HepG2 (cell line): ENCODE measurements around the gene TJP1. TPM values are rescaled to one million over a fixed set of nuclear protein-coding genes. Genes with fewer than 3 reads are reported as not detected.

ENCODE experiments used
- ATAC-seq: fragments of 200-7000 bp; cut with Tn5 transposase; 3 replicates; pipeline ENCODE4 v1.9.1; 2020; ENCODE audit warnings: mild to moderate bottlenecking, moderate library complexity
- BruUV-seq: library from RNA; stranded (reverse); fragments of 400-500 nt; replicated peaks from 2 replicates; lab custom pipeline; 2021; lab: Mats Ljungman, UMichigan
- CTCF ChIA-PET: fragments of 300-600 bp; formaldehyde crosslinking; extraction: SDS; loops from one replicate; lab custom pipeline; 2021; ENCODE audit warnings: low total read pairs, inconsistent platforms, low intra/inter-chr PET ratio; lab: Yijun Ruan, JAX
- POLR2A ChIA-PET: fragments of 350-600 bp; sonication (Branson Sonifier 250); formaldehyde crosslinking; loops from one replicate; lab custom pipeline; 2020; ENCODE audit warnings: antibody characterized with exemption, inconsistent platforms; lab: Yijun Ruan, JAX
- DNase-seq: peaks from one replicate; pipeline ENCODE4 v3.0.0-alpha.2; 2015; ENCODE audit warnings: low spot score
- FAIRE-seq: peaks from 3 replicates; lab custom pipeline; 2011; peaks lifted over from hg19 to GRCh38; lab: Jason Lieb, UNC
- H2AFZ ChIP-seq: one replicate; pipeline ENCODE4 v1.6.1; 2011; ENCODE audit warnings: low read length, inconsistent platforms
- H3K27ac ChIP-seq: fragments of 300-600 bp; 3 replicates; pipeline ENCODE4 v1.8.0; 2011; ENCODE audit warnings: mixed run types, mild to moderate bottlenecking, mixed read lengths, low read length, inconsistent platforms; ENCODE audit not compliant: insufficient read depth; ENCODE audit errors: extremely low read length
- H3K27me3 ChIP-seq, 2 experiments: fragments of 200-600 bp in 1 of 2; 2 replicates in 1 of 2; 3 replicates in 1 of 2; pipeline versions ENCODE4 v1.6.0 to v1.8.0; 2011; ENCODE audit warnings: low read length in 2 of 2, mild to moderate bottlenecking in 2 of 2, moderate library complexity in 2 of 2, inconsistent platforms in 1 of 2; ENCODE audit not compliant: insufficient read depth in 2 of 2, control insufficient read depth in 1 of 2
- H3K36me3 ChIP-seq, 2 experiments: fragments of 200-600 bp in 1 of 2; replicated peaks in 1 of 2; 2 replicates in 1 of 2; 3 replicates in 1 of 2; pipeline versions ENCODE4 v1.5.1 to v1.8.0; 2011; ENCODE audit warnings: low read length in 2 of 2, inconsistent platforms in 1 of 2; ENCODE audit not compliant: insufficient read depth in 2 of 2, control insufficient read depth in 1 of 2
- H3K4me1 ChIP-seq: 2 replicates; pipeline ENCODE4 v1.5.1; 2012; ENCODE audit warnings: low read length, inconsistent platforms; ENCODE audit not compliant: insufficient read depth
- H3K4me2 ChIP-seq: 2 replicates; pipeline ENCODE4 v1.6.0; 2011; ENCODE audit warnings: low read depth, low read length, inconsistent platforms
- H3K4me3 ChIP-seq, 3 experiments: fragments of 200-600 bp in 1 of 3; sonication (generic), shearing (Covaris generic) in 1 of 3; replicated peaks in 1 of 3; 2 replicates each; pipeline ENCODE4 v1.5.1; 2011 to 2016; ENCODE audit warnings: low read length in 3 of 3, inconsistent platforms in 2 of 3, low read depth in 2 of 3, mild to moderate bottlenecking in 2 of 3, control low read depth in 1 of 3, mixed read lengths in 1 of 3; ENCODE audit not compliant: insufficient read depth in 1 of 3
- H3K79me2 ChIP-seq: one replicate; pipeline ENCODE4 v1.6.1; 2011; ENCODE audit warnings: low read length, inconsistent platforms; ENCODE audit not compliant: insufficient read depth
- H3K9ac ChIP-seq: 2 replicates; pipeline ENCODE4 v1.6.0; 2011; ENCODE audit warnings: mild to moderate bottlenecking, low read depth, low read length, inconsistent platforms; ENCODE audit not compliant: insufficient read depth
- H3K9me3 ChIP-seq: 2 replicates; pipeline ENCODE4 v1.5.1; 2012; ENCODE audit warnings: mild to moderate bottlenecking, low read length
- H4K20me1 ChIP-seq: 2 replicates; pipeline ENCODE4 v1.6.0; 2011; ENCODE audit warnings: inconsistent platforms, mild to moderate bottlenecking, low read length, moderate library complexity; ENCODE audit not compliant: insufficient read depth
- AGO1 ChIP-seq: fragments of 200-400 bp; formaldehyde crosslinking; IDR thresholded peaks from 2 replicates; pipeline ENCODE4 v1.6.1; 2017; ENCODE audit warnings: mild to moderate bottlenecking, low read depth, low read length, moderate library complexity; ENCODE audit not compliant: poor library complexity, severe bottlenecking
- ATF4 ChIP-seq, 2 experiments: fragments of 450-650 bp in 1 of 2; sonication (generic) in 1 of 2; formaldehyde crosslinking; IDR thresholded peaks; 2 replicates each; pipeline versions ENCODE4 v1.5.0 to v1.8.0; 2020 to 2022; ENCODE audit warnings: mild to moderate bottlenecking in 1 of 2, missing genetic modification reagents in 1 of 2
- DMAP1 ChIP-seq: IDR thresholded peaks from 2 replicates; pipeline ENCODE4 v1.6.1; 2016
- GTF3A ChIP-seq: sonication (generic); formaldehyde crosslinking; conservative IDR thresholded peaks from 2 replicates; pipeline ENCODE4 v1.4.0; 2020; ENCODE audit warnings: mild to moderate bottlenecking, missing genetic modification reagents
- HNRNPH1 ChIP-seq: fragments of 200-400 bp; formaldehyde crosslinking; optimal IDR thresholded peaks from 2 replicates; pipeline ENCODE3; 2017; ENCODE audit warnings: mild to moderate bottlenecking, low read depth, low read length
- HNRNPK ChIP-seq: fragments of 200-400 bp; formaldehyde crosslinking; IDR thresholded peaks from 2 replicates; pipeline ENCODE4 v1.6.1; 2018; ENCODE audit warnings: low read length, low read depth, moderate library complexity, mild to moderate bottlenecking; ENCODE audit not compliant: poor library complexity, severe bottlenecking
- KDM5A ChIP-seq: fragments of 200-600 bp; sonication (generic); IDR thresholded peaks from 2 replicates; pipeline ENCODE4 v1.7.0; 2018; ENCODE audit warnings: antibody characterized with exemption, mild to moderate bottlenecking, low read length, borderline replicate concordance
- KMT2B ChIP-seq: IDR thresholded peaks from 2 replicates; pipeline ENCODE4 v1.6.1; 2016; ENCODE audit warnings: missing genetic modification reagents, missing compliant biosample characterization
- REPIN1 ChIP-seq: sonication (generic); formaldehyde crosslinking; IDR thresholded peaks from 2 replicates; pipeline ENCODE4 v1.8.0; 2022; ENCODE audit warnings: missing genetic modification reagents, low read depth, mild to moderate bottlenecking, borderline replicate concordance
- STAT5B ChIP-seq: sonication (generic); formaldehyde crosslinking; IDR thresholded peaks from 2 replicates; pipeline ENCODE4 v1.4.0; 2020; ENCODE audit warnings: missing genetic modification reagents
- ZBTB42 ChIP-seq: sonication (generic); formaldehyde crosslinking; IDR thresholded peaks from 2 replicates; pipeline ENCODE4 v1.5.0; 2020; ENCODE audit warnings: mild to moderate bottlenecking, missing genetic modification reagents
- ZNF205 ChIP-seq: IDR thresholded peaks from 2 replicates; pipeline ENCODE4 v1.6.1; 2018; ENCODE audit warnings: missing biosample characterization, missing genetic modification reagents
- ZNF263 ChIP-seq: sonication (generic); formaldehyde crosslinking; IDR thresholded peaks from 2 replicates; pipeline ENCODE4 v1.4.0; 2020; ENCODE audit warnings: missing genetic modification reagents
- ZNF460 ChIP-seq: sonication (generic); formaldehyde crosslinking; IDR thresholded peaks from 2 replicates; pipeline ENCODE4 v1.5.1; 2020; ENCODE audit warnings: missing genetic modification reagents, mild to moderate bottlenecking, borderline replicate concordance
- ZNF724P ChIP-seq: sonication (generic); formaldehyde crosslinking; IDR thresholded peaks from 2 replicates; pipeline ENCODE4 v1.8.0; 2022; ENCODE audit warnings: missing genetic modification reagents, borderline replicate concordance
- ZNF768 ChIP-seq: sonication (generic); formaldehyde crosslinking; IDR thresholded peaks from 2 replicates; pipeline ENCODE4 v1.4.0; 2020; ENCODE audit warnings: missing genetic modification reagents
- ZNF781 ChIP-seq: sonication (generic); formaldehyde crosslinking; IDR thresholded peaks from 2 replicates; pipeline ENCODE4 v1.5.1; 2020; ENCODE audit warnings: borderline replicate concordance, mild to moderate bottlenecking, missing genetic modification reagents; ENCODE audit errors: not compliant biosample characterization
- ZNF891 ChIP-seq: sonication (generic); formaldehyde crosslinking; IDR thresholded peaks from 2 replicates; pipeline ENCODE4 v1.5.0; 2020; ENCODE audit warnings: mild to moderate bottlenecking, missing genetic modification reagents
- WGBS: methylation state at CpG from one replicate; pipeline ENCODE4 v1.1.6; 2017; ENCODE audit warnings: low lambda C conversion rate; 5-methylcytosine and 5-hydroxymethylcytosine counted together
- in situ Hi-C: cut with HindIII; loops from 2 replicates; pipeline ENCODE4 v1.10.0; 2017; ENCODE audit warnings: low pct_unique_long_range_greater_than_20kb; ENCODE audit not compliant: extremely low pct_ligation_motif_present
- intact Hi-C: fragments of 100-400 bp; cut with micrococcal nuclease; formaldehyde crosslinking; loops from one replicate; pipeline ENCODE4 v1.10.0; 2022; ENCODE audit not compliant: unreplicated experiment
- polyA plus RNA-seq, 8 experiments: library from polyadenylated mRNA; depleted of rRNA in 3 of 8; stranded (reverse) in 7 of 8; unstranded in 1 of 8; fragments of >200 nt; fragmentation: Illumina TruSeq in 4 of 8; extraction: Trizol in 4 of 8; gene quantifications; 2 replicates each; pipeline versions ENCODE4 v1.2.1 to v1.2.3, GENCODE V29; 2011 to 2016; ENCODE audit warnings: low read depth in 4 of 8, missing spikeins in 1 of 8, mixed read lengths in 1 of 8; ENCODE audit not compliant: insufficient read depth in 1 of 8
- total RNA-seq, 5 experiments: library from RNA; depleted of rRNA; stranded (reverse); fragments of >200 nt; fragmentation: Illumina TruSeq; extraction: Trizol; gene quantifications; 2 replicates each; pipeline ENCODE4 v1.2.3, GENCODE V29; 2016; ENCODE audit warnings: low read depth in 1 of 5

TJP1 gene
- total and polyA plus RNA-seq, 2 of the 13 experiments (the other 11 are each of a cell fraction or from before 2014, with no cell fraction given) = 25.9 to 27.1 TPM

GRCh38 chr15:29759596-29759995, 62.7 kb downstream of the TJP1 start:
- H3K27ac ChIP-seq = no peak overlapping the region
- ChIA-PET POLR2A (no interaction called here), CTCF (no interaction called here)
- peaks cover 11 to 53% of the 10 kb centered on the region in 2 experiments for H3K36me3 ChIP-seq
- intact Hi-C loops = no loop called here
- peak; percentile 1 for TF ChIP-seq HNRNPK
- TF ChIP-seq HNRNPH1 = no peak
- no peak overlapping the region for H2AFZ ChIP-seq
- H3K9ac ChIP-seq = no peak overlapping the region
- no peaks in the 10 kb centered on the region for H3K9me3 ChIP-seq
- FAIRE-seq = no peak
- H3K27me3 ChIP-seq = no peaks in the 10 kb centered on the region
- WGBS = 92% methylated on average over 2 of the region's 2 CpGs
- no peaks in the 10 kb centered on the region for H3K79me2 ChIP-seq
- no peaks in the 10 kb centered on the region for H4K20me1 ChIP-seq
- no peak for DNase-seq
- no peak overlapping the region for H3K4me3 ChIP-seq
- no peaks in the 10 kb centered on the region for H3K4me1 ChIP-seq
- in situ Hi-C loops = no loop called here
- no peak for ATAC-seq
- BruUV-seq = no TSS peak
- no peak overlapping the region for H3K4me2 ChIP-seq

GRCh38 chr15:29756358-29757267, 65.7 kb downstream of the TJP1 start:
- no TSS peak for BruUV-seq
- FAIRE-seq (no peak), ATAC-seq (no peak), DNase-seq (no peak)
- WGBS = 94% methylated on average over 5 of the region's 5 CpGs
- POLR2A ChIA-PET = no interaction called here
- Histone ChIP-seq H3K4me2 (no peak overlapping the region), H3K4me3 (no peak overlapping the region), H3K79me2 (no peaks in the 10 kb centered on the region), H3K27ac (no peak overlapping the region), H3K36me3 (peaks cover 2 to 38% of the 10 kb centered on the region in 2 experiments), H3K9me3 (no peaks in the 10 kb centered on the region), H2AFZ (no peak overlapping the region), H4K20me1 (no peaks in the 10 kb centered on the region), H3K27me3 (no peaks in the 10 kb centered on the region), H3K9ac (no peak overlapping the region), H3K4me1 (no peaks in the 10 kb centered on the region)
- intact Hi-C loops (no loop called here), in situ Hi-C loops (no loop called here)
- CTCF ChIA-PET = no interaction called here
- TF ChIP-seq AGO1 (no peak), DMAP1 (CRISPR knock-in tag) (no peak), ZNF768 (CRISPR knock-in tag) (no peak), ZNF205 (no peak), KMT2B (CRISPR knock-in tag) (no peak), ZNF891 (no peak), ZNF460 (CRISPR knock-in tag) (no peak), ZNF724P (no peak), GTF3A (CRISPR knock-in tag) (no peak), ATF4 (CRISPR knock-in tag; IDR thresholded peaks at IDR 0.05) (no peak), ZNF781 (CRISPR knock-in tag) (no peak), ZNF263 (CRISPR knock-in tag) (no peak), KDM5A (no peak), REPIN1 (CRISPR knock-in tag) (no peak), STAT5B (CRISPR knock-in tag) (no peak), ZBTB42 (CRISPR knock-in tag) (no peak)
